Astrocyte (in vitro differentiated cells and primary cell): ENCODE data around the gene EML6.

ENCODE experiments used
- CTCF ChIP-seq: IDR thresholded peaks from 2 replicates; pipeline ENCODE4 v1.5.1; 2011; ENCODE audit warnings: low read depth, mild to moderate bottlenecking, inconsistent platforms, low read length, moderate library complexity; ENCODE audit not compliant: insufficient read depth
- EZH2 ChIP-seq: IDR thresholded peaks from 2 replicates; pipeline ENCODE4 v1.6.1; 2012; ENCODE audit warnings: mild to moderate bottlenecking, low read length, inconsistent platforms; ENCODE audit not compliant: insufficient read depth

GRCh38 chr2:54750040-54750439 lies 26.6 kb downstream of the EML6 start:
- no peak for TF ChIP-seq CTCF
- no peak for TF ChIP-seq EZH2
